ENCODE data around the gene TCP1.
"Not testable (repeated sequence)": the region's sequence is repeated elsewhere in the genome, so short reads cannot be mapped to it uniquely, and the experiment has no call there.

Gene TCP1

GRCh38 chr6:159828074-159828473 lies 38.7 kb upstream of the TCP1 start:
- no peaks in the 10 kb centered on the region for H3K9me3 ChIP-seq (ENCODE audit: control insufficient read depth in 1 of 2, low read length in 2 of 2)
- H3K27ac ChIP-seq (ENCODE audit: low read length), result no peak overlapping the region
- H3K4me1 ChIP-seq (ENCODE audit: control insufficient read depth in 1 of 2, insufficient read depth in 2 of 2, low read length in 2 of 2), result no peaks in the 10 kb centered on the region
- no peaks in the 10 kb centered on the region for H3K36me3 ChIP-seq (ENCODE audit: control insufficient read depth in 1 of 2, insufficient read depth in 2 of 2, low read length in 2 of 2)
- no peak overlapping the region for H3K4me3 ChIP-seq (ENCODE audit: low read depth in 1 of 2, low read length in 2 of 2)
- no peaks in the 10 kb centered on the region for H3K27me3 ChIP-seq (ENCODE audit: low read depth, low read length)

- Histone ChIP-seq H3K4me3 (ENCODE audit: low read depth in 1 of 2, low read length in 2 of 2) (no peak overlapping the region), H3K4me1 (ENCODE audit: control insufficient read depth in 1 of 2, insufficient read depth in 2 of 2, low read length in 2 of 2) (no peaks in the 10 kb centered on the region), H3K36me3 (ENCODE audit: control insufficient read depth in 1 of 2, insufficient read depth in 2 of 2, low read length in 2 of 2) (no peaks in the 10 kb centered on the region), H3K27me3 (ENCODE audit: low read depth, low read length) (no peaks in the 10 kb centered on the region), H3K9me3 (ENCODE audit: control insufficient read depth in 1 of 2, low read length in 2 of 2) (no peaks in the 10 kb centered on the region), H3K27ac (ENCODE audit: low read length) (no peak overlapping the region)
Measured at GRCh38 chr6:159826968-159827647, 37.7 kb upstream of the TCP1 start.

- Histone ChIP-seq H3K9me3 (ENCODE audit: control insufficient read depth in 1 of 2, low read length in 2 of 2) (no peaks in the 10 kb centered on the region), H3K4me3 (ENCODE audit: low read depth in 1 of 2, low read length in 2 of 2) (no peak overlapping the region), H3K27me3 (ENCODE audit: low read depth, low read length) (no peaks in the 10 kb centered on the region), H3K27ac (ENCODE audit: low read length) (no peak overlapping the region), H3K36me3 (ENCODE audit: control insufficient read depth in 1 of 2, insufficient read depth in 2 of 2, low read length in 2 of 2) (no peaks in the 10 kb centered on the region), H3K4me1 (ENCODE audit: control insufficient read depth in 1 of 2, insufficient read depth in 2 of 2, low read length in 2 of 2) (no peaks in the 10 kb centered on the region)
Measured at GRCh38 chr6:159826004-159826403, 36.6 kb upstream of the TCP1 start.

- H3K4me3 ChIP-seq (ENCODE audit: low read depth in 1 of 2, low read length in 2 of 2), result not testable (repeated sequence)
Measured at GRCh38 chr6:159824690-159825089, 35.3 kb upstream of the TCP1 start.

GRCh38 chr6:159823953-159824352 lies 34.6 kb upstream of the TCP1 start:
- Histone ChIP-seq H3K4me3 (ENCODE audit: low read depth in 1 of 2, low read length in 2 of 2) (no peak overlapping the region), H3K4me1 (ENCODE audit: control insufficient read depth in 1 of 2, insufficient read depth in 2 of 2, low read length in 2 of 2) (no peaks in the 10 kb centered on the region), H3K36me3 (ENCODE audit: control insufficient read depth in 1 of 2, insufficient read depth in 2 of 2, low read length in 2 of 2) (no peaks in the 10 kb centered on the region), H3K27ac (ENCODE audit: low read length) (no peak overlapping the region), H3K9me3 (ENCODE audit: control insufficient read depth in 1 of 2, low read length in 2 of 2) (no peaks in the 10 kb centered on the region), H3K27me3 (ENCODE audit: low read depth, low read length) (no peaks in the 10 kb centered on the region)

More at GRCh38 chr6:159824690-159825089, 35.3 kb upstream of the TCP1 start:
- H3K36me3 ChIP-seq (ENCODE audit: control insufficient read depth in 1 of 2, insufficient read depth in 2 of 2, low read length in 2 of 2); H3K27ac ChIP-seq (ENCODE audit: low read length); H3K9me3 ChIP-seq (ENCODE audit: control insufficient read depth in 1 of 2, low read length in 2 of 2); H3K27me3 ChIP-seq (ENCODE audit: low read depth, low read length); H3K4me1 ChIP-seq (ENCODE audit: control insufficient read depth in 1 of 2, insufficient read depth in 2 of 2, low read length in 2 of 2): not testable (repeated sequence)

- H3K27ac ChIP-seq (ENCODE audit: low read length), result no peak overlapping the region
- no peaks in the 10 kb centered on the region for H3K36me3 ChIP-seq (ENCODE audit: control insufficient read depth in 1 of 2, insufficient read depth in 2 of 2, low read length in 2 of 2)
- no peak overlapping the region for H3K4me3 ChIP-seq (ENCODE audit: low read depth in 1 of 2, low read length in 2 of 2)
- no peaks in the 10 kb centered on the region for H3K4me1 ChIP-seq (ENCODE audit: control insufficient read depth in 1 of 2, insufficient read depth in 2 of 2, low read length in 2 of 2)
- no peaks in the 10 kb centered on the region for H3K27me3 ChIP-seq (ENCODE audit: low read depth, low read length)
- no peaks in the 10 kb centered on the region for H3K9me3 ChIP-seq (ENCODE audit: control insufficient read depth in 1 of 2, low read length in 2 of 2)
Measured at GRCh38 chr6:159821726-159822125, 32.3 kb upstream of the TCP1 start.

- no peaks in the 10 kb centered on the region for H3K4me1 ChIP-seq (ENCODE audit: control insufficient read depth in 1 of 2, insufficient read depth in 2 of 2, low read length in 2 of 2)
- no peak overlapping the region for H3K4me3 ChIP-seq (ENCODE audit: low read depth in 1 of 2, low read length in 2 of 2)
- H3K27me3 ChIP-seq (ENCODE audit: low read depth, low read length), result no peaks in the 10 kb centered on the region
- no peak overlapping the region for H3K27ac ChIP-seq (ENCODE audit: low read length)
- no peaks in the 10 kb centered on the region for H3K36me3 ChIP-seq (ENCODE audit: control insufficient read depth in 1 of 2, insufficient read depth in 2 of 2, low read length in 2 of 2)
- H3K9me3 ChIP-seq (ENCODE audit: control insufficient read depth in 1 of 2, low read length in 2 of 2), result no peaks in the 10 kb centered on the region
Measured at GRCh38 chr6:159821122-159821521, 31.7 kb upstream of the TCP1 start.

- no peaks in the 10 kb centered on the region for H3K9me3 ChIP-seq (ENCODE audit: control insufficient read depth in 1 of 2, low read length in 2 of 2)
- no peak overlapping the region for H3K27ac ChIP-seq (ENCODE audit: low read length)
- H3K4me3 ChIP-seq (ENCODE audit: low read depth in 1 of 2, low read length in 2 of 2), result no peak overlapping the region
- no peaks in the 10 kb centered on the region for H3K36me3 ChIP-seq (ENCODE audit: control insufficient read depth in 1 of 2, insufficient read depth in 2 of 2, low read length in 2 of 2)
- no peaks in the 10 kb centered on the region for H3K27me3 ChIP-seq (ENCODE audit: low read depth, low read length)
- H3K4me1 ChIP-seq (ENCODE audit: control insufficient read depth in 1 of 2, insufficient read depth in 2 of 2, low read length in 2 of 2), result no peaks in the 10 kb centered on the region
Measured at GRCh38 chr6:159819932-159820640, 30.7 kb upstream of the TCP1 start.

GRCh38 chr6:159819098-159819497 lies 29.7 kb upstream of the TCP1 start:
- Histone ChIP-seq H3K4me1 (ENCODE audit: control insufficient read depth in 1 of 2, insufficient read depth in 2 of 2, low read length in 2 of 2) (no peaks in the 10 kb centered on the region), H3K27me3 (ENCODE audit: low read depth, low read length) (no peaks in the 10 kb centered on the region), H3K9me3 (ENCODE audit: control insufficient read depth in 1 of 2, low read length in 2 of 2) (no peaks in the 10 kb centered on the region), H3K27ac (ENCODE audit: low read length) (no peak overlapping the region), H3K36me3 (ENCODE audit: control insufficient read depth in 1 of 2, insufficient read depth in 2 of 2, low read length in 2 of 2) (peaks cover 0 to 3% of the 10 kb centered on the region in 2 donors), H3K4me3 (ENCODE audit: low read depth in 1 of 2, low read length in 2 of 2) (no peak overlapping the region)

GRCh38 chr6:159817951-159818739 lies 28.7 kb upstream of the TCP1 start:
- Histone ChIP-seq H3K36me3 (ENCODE audit: control insufficient read depth in 1 of 2, insufficient read depth in 2 of 2, low read length in 2 of 2) (peaks cover 0 to 3% of the 10 kb centered on the region in 2 donors), H3K27ac (ENCODE audit: low read length) (no peak overlapping the region), H3K4me3 (ENCODE audit: low read depth in 1 of 2, low read length in 2 of 2) (no peak overlapping the region), H3K9me3 (ENCODE audit: control insufficient read depth in 1 of 2, low read length in 2 of 2) (no peaks in the 10 kb centered on the region), H3K27me3 (ENCODE audit: low read depth, low read length) (no peaks in the 10 kb centered on the region), H3K4me1 (ENCODE audit: control insufficient read depth in 1 of 2, insufficient read depth in 2 of 2, low read length in 2 of 2) (no peaks in the 10 kb centered on the region)

- H3K27ac ChIP-seq (ENCODE audit: low read length); H3K4me1 ChIP-seq (ENCODE audit: control insufficient read depth in 1 of 2, insufficient read depth in 2 of 2, low read length in 2 of 2); H3K27me3 ChIP-seq (ENCODE audit: low read depth, low read length); H3K4me3 ChIP-seq (ENCODE audit: low read depth in 1 of 2, low read length in 2 of 2); H3K9me3 ChIP-seq (ENCODE audit: control insufficient read depth in 1 of 2, low read length in 2 of 2); H3K36me3 ChIP-seq (ENCODE audit: control insufficient read depth in 1 of 2, insufficient read depth in 2 of 2, low read length in 2 of 2): not testable (repeated sequence)
Measured at GRCh38 chr6:159816775-159817174, 27.4 kb upstream of the TCP1 start.
